Pancreas (tissue), 10 donors: Measurements from ENCODE around the gene PNPLA6. TPM values are rescaled to one million over a fixed set of nuclear protein-coding genes. Genes with fewer than 3 reads are reported as not detected.
A peak's percentile ranks its signal among the peaks of the same experiment; 100 is the strongest.

Experiments
- ATAC-seq, 4 donors: fragments of 200-7000 bp; cut with Tn5 transposase; one replicate each; pipeline versions ENCODE4 v1.8.0 to v1.9.1; 2020; ENCODE audit warnings: mild to moderate bottlenecking in 4 of 4, moderate library complexity in 4 of 4
- DNase-seq, 6 donors: peaks; one replicate each; pipeline ENCODE4 v3.0.0-alpha.2; 2020
- FAIRE-seq: peaks from 2 replicates; lab custom pipeline; 2012; peaks lifted over from hg19 to GRCh38; lab: Jason Lieb, UNC
- H3K27ac ChIP-seq, 4 donors: fragments of 200-600 bp; sonication (generic); 1 replicate in 3 of 4; 2 replicates in 1 of 4; pipeline versions ENCODE4 v1.5.0 to v1.8.0; 2020
- H3K27me3 ChIP-seq, 4 donors: fragments of 200-600 bp; one replicate each; pipeline ENCODE4 v1.8.0; 2021
- H3K36me3 ChIP-seq, 3 donors: fragments of 200-600 bp; sonication (generic) in 1 of 3; one replicate each; pipeline versions ENCODE4 v1.5.0 to v1.8.0; 2020 to 2021
- H3K4me1 ChIP-seq, 3 donors: fragments of 200-600 bp; one replicate each; pipeline ENCODE4 v1.8.0; 2021
- H3K4me3 ChIP-seq, 4 donors: fragments of 200-600 bp; sonication (generic) in 2 of 4; one replicate each; pipeline versions ENCODE4 v1.5.0 to v1.8.0; 2020 to 2021
- H3K9me3 ChIP-seq, 4 donors: fragments of 200-600 bp; one replicate each; pipeline ENCODE4 v1.8.0; 2021
- WGBS, 2 donors: extraction: QIAGEN DNeasy Blood & Tissue Kit; methylation state at CpG; one replicate each; pipeline ENCODE4 v1.1.7; 2013; 5-methylcytosine and 5-hydroxymethylcytosine counted together
- intact Hi-C, 3 donors: fragments of 100-400 bp; cut with DNase I; formaldehyde crosslinking; loops; one replicate each; pipeline versions ENCODE4 v1.11.1 to v1.14.2; 2022
- polyA plus RNA-seq, 2 donors: library from polyadenylated mRNA; stranded (reverse); fragments of 200-250 nt; gene quantifications; one replicate each; pipeline ENCODE4 v1.2.3, GENCODE V29; 2013
- total RNA-seq, 6 donors: library from RNA; stranded (reverse); fragmentation: NEBNext Ultra II Directional in 4 of 6; extraction: Animal tissue kit (Norgen Biotek cat#: 25700) in 4 of 6; gene quantifications; one replicate each; pipeline versions ENCODE4 v1.2.1 to v1.2.4, GENCODE V29; 2021 to 2023
- TF ChIP-seq, protein P1 (sequence below), 4 donors: fragments of 200-600 bp; sonication (generic) in 3 of 4; IDR thresholded peaks; one replicate each; pipeline versions ENCODE4 v1.5.0 to v1.8.0; 2021; ENCODE audit warnings: antibody characterized with exemption in 4 of 4
- donor health status: healthy with polysubstance abuse.
- donor health status: DM: no; HTN: no; CAD: no; lungs with moderate emphysema.
- donor health status: DM: no; HTN: no; CAD: no.
- donor health status: control.
- donor health status: control.
- donor health status: Bipolar disorder and iron deficiency.
- donor health status: DM: yes; HTN: yes; CAD: no.
- donor health status: DM: no; HTN: no; CAD: no.
- donor health status: DM: no; HTN: no; CAD: no.
- donor health status: DM: yes; HTN: yes; CAD: no.

The PNPLA6 gene
- total and polyA plus RNA-seq, 8 donors: 25.4 to 86.2 (median 34.1) TPM

DNA sequence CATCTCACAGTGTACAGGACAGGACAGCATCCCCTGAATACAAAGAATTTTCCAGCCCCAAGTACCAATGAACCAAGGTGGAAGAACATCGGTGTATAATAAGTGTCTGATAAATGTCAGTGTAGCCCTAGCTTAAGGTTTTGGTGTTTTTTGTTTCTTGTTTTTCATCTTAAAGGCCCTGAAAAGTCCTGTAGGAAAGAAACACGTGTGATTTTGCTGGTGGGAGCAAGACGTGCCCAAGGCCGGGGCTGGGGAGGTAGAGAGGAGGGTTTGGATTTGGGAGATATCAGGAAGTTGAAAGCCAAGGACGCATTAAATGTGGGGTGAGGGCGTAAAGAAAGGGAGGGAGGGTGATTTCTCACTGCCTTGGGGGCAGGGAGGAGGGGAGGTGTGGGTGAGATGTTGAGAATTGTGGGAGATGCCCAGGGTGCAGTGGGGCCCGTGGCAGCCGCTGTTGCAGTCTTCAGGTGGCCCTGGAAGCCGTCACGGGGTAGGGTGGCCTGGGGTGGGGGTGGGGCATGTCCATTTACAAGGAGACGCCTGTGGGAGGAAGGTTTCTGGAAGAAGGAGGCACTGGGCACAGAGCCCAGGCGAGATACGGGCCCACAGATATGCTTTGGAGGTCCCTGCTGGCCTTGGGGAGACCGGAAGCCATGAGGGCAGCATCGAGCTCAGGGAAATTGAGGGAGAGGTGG lies 66.9 kb downstream of the PNPLA6 start:
- H3K27me3 ChIP-seq: no peaks in the 10 kb centered on the region
- ATAC-seq (peak; percentile 39 to 83 (median 62)), DNase-seq (peak in 5 of 6 donors; percentile 42 to 69 (median 67)), FAIRE-seq (no peak)
- H3K9me3 ChIP-seq: no peaks in the 10 kb centered on the region
- intact Hi-C loops: no loop called here
- TF ChIP-seq, protein P1, sequence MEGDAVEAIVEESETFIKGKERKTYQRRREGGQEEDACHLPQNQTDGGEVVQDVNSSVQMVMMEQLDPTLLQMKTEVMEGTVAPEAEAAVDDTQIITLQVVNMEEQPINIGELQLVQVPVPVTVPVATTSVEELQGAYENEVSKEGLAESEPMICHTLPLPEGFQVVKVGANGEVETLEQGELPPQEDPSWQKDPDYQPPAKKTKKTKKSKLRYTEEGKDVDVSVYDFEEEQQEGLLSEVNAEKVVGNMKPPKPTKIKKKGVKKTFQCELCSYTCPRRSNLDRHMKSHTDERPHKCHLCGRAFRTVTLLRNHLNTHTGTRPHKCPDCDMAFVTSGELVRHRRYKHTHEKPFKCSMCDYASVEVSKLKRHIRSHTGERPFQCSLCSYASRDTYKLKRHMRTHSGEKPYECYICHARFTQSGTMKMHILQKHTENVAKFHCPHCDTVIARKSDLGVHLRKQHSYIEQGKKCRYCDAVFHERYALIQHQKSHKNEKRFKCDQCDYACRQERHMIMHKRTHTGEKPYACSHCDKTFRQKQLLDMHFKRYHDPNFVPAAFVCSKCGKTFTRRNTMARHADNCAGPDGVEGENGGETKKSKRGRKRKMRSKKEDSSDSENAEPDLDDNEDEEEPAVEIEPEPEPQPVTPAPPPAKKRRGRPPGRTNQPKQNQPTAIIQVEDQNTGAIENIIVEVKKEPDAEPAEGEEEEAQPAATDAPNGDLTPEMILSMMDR (IDR thresholded peaks at IDR 0.05): no peak
- H3K36me3 ChIP-seq: peaks cover 0 to 5% (median 0%) of the 10 kb centered on the region in 3 donors
- peaks cover 3 to 11% (median 5%) of the 10 kb centered on the region in 3 donors for H3K4me1 ChIP-seq
- WGBS, 2 donors: 25 to 33% methylated on average over 15 of the region's 15 CpGs
- no peak overlapping the region for H3K4me3 ChIP-seq
- H3K27ac ChIP-seq: peak overlapping the region in 1 of 4 donors; percentile 38

DNA sequence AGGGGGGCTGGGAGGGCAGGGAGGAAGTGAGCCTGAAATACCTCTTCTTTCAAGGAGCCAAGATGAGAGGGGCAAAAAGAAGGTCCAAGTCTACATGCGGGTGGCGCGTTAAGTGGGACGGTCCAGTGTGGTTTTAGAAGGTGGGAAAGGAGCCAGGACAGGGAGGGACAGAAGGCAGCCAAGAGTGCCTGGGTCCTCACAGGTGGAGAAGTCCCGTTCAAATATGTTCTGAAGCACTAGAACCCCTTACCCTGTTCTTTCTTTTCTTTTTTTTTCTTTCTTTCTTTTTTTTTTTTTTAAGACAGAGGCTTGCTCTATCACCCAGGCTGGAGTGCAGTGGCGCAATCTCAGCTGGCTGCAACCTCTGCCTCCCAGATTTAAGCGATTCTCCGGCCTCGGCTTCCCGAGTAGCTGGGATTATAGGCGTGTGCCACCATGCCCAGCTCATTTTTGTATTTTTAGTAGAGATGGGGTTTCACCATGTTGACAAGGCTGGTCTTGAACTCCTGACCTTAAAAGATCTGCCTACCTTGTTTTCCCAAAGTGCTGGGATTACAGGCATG lies 67.5 kb downstream of the PNPLA6 start:
- no peak for DNase-seq
- intact Hi-C loops: no loop called here
- ATAC-seq: peak in 3 of 4 donors; percentile 11 to 60 (median 42)
- Histone ChIP-seq H3K27me3 (no peaks in the 10 kb centered on the region), H3K36me3 (peaks cover 0 to 6% (median 0%) of the 10 kb centered on the region in 3 donors), H3K4me1 (peaks cover 0 to 8% (median 5%) of the 10 kb centered on the region in 3 donors), H3K27ac (peak overlapping the region in 1 of 4 donors; percentile 38), H3K9me3 (no peaks in the 10 kb centered on the region), H3K4me3 (no peak overlapping the region)
- 54 to 61% methylated on average over 11 of the region's 11 CpGs for WGBS, 2 donors
- TF ChIP-seq, protein P1 (IDR thresholded peaks at IDR 0.05): no peak
- FAIRE-seq: no peak

DNA sequence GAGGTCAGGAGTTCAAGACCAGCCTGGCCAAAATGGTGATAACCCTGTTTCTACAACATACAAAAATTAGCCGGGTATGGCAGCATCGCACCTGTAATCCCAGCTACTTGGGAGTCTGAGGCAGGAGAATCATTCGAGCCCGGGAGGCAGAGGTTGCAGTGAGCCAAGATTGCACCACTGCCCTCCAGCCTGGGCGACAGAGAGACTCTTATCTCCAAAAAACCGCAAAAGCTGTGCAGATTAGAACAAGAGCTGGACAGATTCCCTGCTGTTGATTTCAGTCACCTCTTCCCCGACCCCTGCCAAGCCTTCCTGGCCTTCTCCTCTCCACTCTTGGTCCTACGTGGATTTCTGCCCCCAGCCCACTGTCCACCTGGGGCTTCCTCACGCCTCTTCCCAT lies 68.4 kb downstream of the PNPLA6 start:
- ATAC-seq: no peak
- H3K27me3 ChIP-seq: no peaks in the 10 kb centered on the region
- H3K36me3 ChIP-seq: peaks cover 0 to 13% (median 0%) of the 10 kb centered on the region in 3 donors

DNA sequence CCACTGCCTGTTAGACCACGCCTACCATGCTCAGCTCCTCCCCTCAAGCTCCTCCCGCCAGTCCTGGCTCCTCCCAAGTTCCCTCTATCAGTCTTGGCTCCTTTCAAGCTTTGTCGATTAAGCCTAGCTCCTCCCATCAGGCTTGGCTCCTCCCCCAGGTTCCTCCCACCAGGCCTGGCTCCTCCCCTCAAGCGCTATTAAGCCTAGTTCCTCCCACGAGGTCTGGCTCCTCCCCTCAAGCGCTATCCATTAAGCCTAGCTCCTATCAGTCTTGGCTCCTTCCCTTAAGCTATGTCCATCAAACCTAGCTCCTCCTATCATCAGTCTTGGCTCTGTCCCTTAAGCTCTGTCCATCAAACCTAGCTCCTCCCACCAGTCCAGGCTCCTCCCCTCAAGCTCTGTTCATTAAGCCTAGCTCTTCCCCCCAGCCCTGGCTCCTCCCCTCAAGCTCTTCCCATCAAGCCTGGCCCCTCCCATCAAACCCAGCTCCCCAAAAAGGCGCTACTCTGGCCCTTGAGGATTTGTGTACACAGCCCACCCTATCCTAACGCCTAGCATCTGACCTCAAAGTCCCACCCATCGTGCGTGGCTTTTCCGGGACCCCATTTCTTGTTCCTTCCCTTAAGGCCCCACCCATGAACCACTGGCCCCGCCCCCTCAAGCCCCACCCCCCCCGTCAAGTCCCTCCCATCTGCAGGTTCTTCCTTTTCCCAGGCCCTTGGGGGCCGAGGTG lies 70.1 kb downstream of the PNPLA6 start:
- no peaks in the 10 kb centered on the region for H3K27me3 ChIP-seq
- 74 to 77% methylated on average over 14 of the region's 14 CpGs for WGBS, 2 donors
- H3K4me1 ChIP-seq: peaks cover 0 to 8% (median 5%) of the 10 kb centered on the region in 3 donors
- TF ChIP-seq, protein P1 (IDR thresholded peaks at IDR 0.05): no peak
- peak; percentile 11 to 57 (median 16) for ATAC-seq
- DNase-seq: peak in 3 of 6 donors; percentile 16 to 58 (median 57)
- no peak overlapping the region for H3K4me3 ChIP-seq
- peaks cover 0 to 22% (median 0%) of the 10 kb centered on the region in 3 donors for H3K36me3 ChIP-seq
- intact Hi-C loops: no loop called here
- no peaks in the 10 kb centered on the region for H3K9me3 ChIP-seq
- no peak overlapping the region for H3K27ac ChIP-seq
- FAIRE-seq: no peak

More for the DNA sequence above, 68.4 kb downstream of the PNPLA6 start:
- Histone ChIP-seq H3K9me3 (no peaks in the 10 kb centered on the region), H3K4me3 (no peak overlapping the region), H3K4me1 (peaks cover 0 to 8% (median 5%) of the 10 kb centered on the region in 3 donors), H3K27ac (no peak overlapping the region)
- FAIRE-seq (no peak), DNase-seq (no peak)
- 71 to 73% methylated on average over 9 of the region's 9 CpGs for WGBS, 2 donors
- intact Hi-C loops: no loop called here
- TF ChIP-seq, protein P1 (IDR thresholded peaks at IDR 0.05): no peak
